Upper lobe of right lung (tissue), 1 donor: ENCODE results near the gene BACH2. TPM values are rescaled to one million over a fixed set of nuclear protein-coding genes. Genes with fewer than 3 reads are reported as not detected.
A peak's percentile ranks its signal among the peaks of the same experiment; 100 is the strongest.

Experiments used
- ATAC-seq: fragments of 200-7000 bp; cut with Tn5 transposase; one replicate; pipeline ENCODE4 v1.9.1; 2020; ENCODE audit warnings: mild to moderate bottlenecking, moderate library complexity
- DNase-seq: peaks from one replicate; pipeline ENCODE4 v3.0.0-alpha.2; 2020
- H3K27ac ChIP-seq: fragments of 200-600 bp; one replicate; pipeline ENCODE4 v1.8.0; 2022
- H3K27me3 ChIP-seq: fragments of 200-600 bp; one replicate; pipeline ENCODE4 v1.8.0; 2022; ENCODE audit warnings: mild to moderate bottlenecking
- H3K36me3 ChIP-seq: fragments of 200-600 bp; one replicate; pipeline ENCODE4 v1.8.0; 2022
- H3K4me1 ChIP-seq: fragments of 200-600 bp; one replicate; pipeline ENCODE4 v1.8.0; 2022
- H3K4me3 ChIP-seq: fragments of 200-600 bp; one replicate; pipeline ENCODE4 v1.8.0; 2022; ENCODE audit warnings: mild to moderate bottlenecking
- H3K9me3 ChIP-seq: fragments of 200-600 bp; one replicate; pipeline ENCODE4 v1.8.0; 2022
- intact Hi-C: fragments of 100-400 bp; cut with DNase I; formaldehyde crosslinking; loops from one replicate; pipeline ENCODE4 v1.11.0; 2022
- total RNA-seq: library from RNA; stranded (reverse); fragmentation: NEBNext Ultra II Directional; extraction: Animal tissue kit (Norgen Biotek cat#: 25700); gene quantifications from one replicate; pipeline ENCODE4 v1.2.1, GENCODE V29; 2021
- TF ChIP-seq, protein P1 (sequence below): fragments of 200-600 bp; IDR thresholded peaks from one replicate; pipeline ENCODE4 v1.8.0; 2022; ENCODE audit warnings: antibody characterized with exemption
- donor health status: DM: no; HTN: yes; CAD: no; lungs with severe emphysema.

Gene BACH2
- total RNA-seq, 1 donor from 2014 or later: 4.9 TPM

DNA sequence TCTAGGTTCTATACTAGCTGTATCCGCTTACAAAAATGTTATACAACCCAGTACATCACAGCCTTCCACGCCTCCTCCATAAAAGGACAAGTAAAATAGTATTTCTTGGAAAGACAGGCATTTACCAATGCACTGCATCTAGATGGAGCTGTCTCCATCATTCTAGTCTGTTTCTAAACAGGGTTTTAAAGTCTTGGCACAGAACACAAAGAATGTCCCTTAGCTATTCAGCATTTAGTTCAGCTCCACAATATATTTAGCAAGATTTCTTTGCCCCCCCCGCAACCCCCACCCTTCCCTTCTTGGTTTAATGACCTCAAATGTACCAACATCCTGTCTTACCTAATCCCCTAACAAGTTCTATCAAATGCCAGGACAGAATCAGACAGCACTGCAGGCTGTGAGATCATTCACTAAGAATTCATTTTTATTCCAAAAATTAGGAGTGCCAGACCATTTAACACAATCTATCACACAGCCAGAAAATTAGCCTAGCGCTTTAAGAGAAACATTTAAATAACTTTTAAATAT lies 198.6 kb downstream of the BACH2 start:
- Histone ChIP-seq H3K9me3 (no peaks in the 10 kb centered on the region), H3K27ac (peak overlapping the region; percentile 61), H3K4me3 (no peak overlapping the region), H3K36me3 (no peaks in the 10 kb centered on the region), H3K4me1 (peaks cover 8% of the 10 kb centered on the region), H3K27me3 (no peaks in the 10 kb centered on the region)
- DNase-seq (no peak), ATAC-seq (peak; percentile 79)
- intact Hi-C loops: loop anchor here (10.0 kb wide), 1 partner anchor 123 kb away; no protein-coding TSS in a partner anchor
- TF ChIP-seq, protein P1, sequence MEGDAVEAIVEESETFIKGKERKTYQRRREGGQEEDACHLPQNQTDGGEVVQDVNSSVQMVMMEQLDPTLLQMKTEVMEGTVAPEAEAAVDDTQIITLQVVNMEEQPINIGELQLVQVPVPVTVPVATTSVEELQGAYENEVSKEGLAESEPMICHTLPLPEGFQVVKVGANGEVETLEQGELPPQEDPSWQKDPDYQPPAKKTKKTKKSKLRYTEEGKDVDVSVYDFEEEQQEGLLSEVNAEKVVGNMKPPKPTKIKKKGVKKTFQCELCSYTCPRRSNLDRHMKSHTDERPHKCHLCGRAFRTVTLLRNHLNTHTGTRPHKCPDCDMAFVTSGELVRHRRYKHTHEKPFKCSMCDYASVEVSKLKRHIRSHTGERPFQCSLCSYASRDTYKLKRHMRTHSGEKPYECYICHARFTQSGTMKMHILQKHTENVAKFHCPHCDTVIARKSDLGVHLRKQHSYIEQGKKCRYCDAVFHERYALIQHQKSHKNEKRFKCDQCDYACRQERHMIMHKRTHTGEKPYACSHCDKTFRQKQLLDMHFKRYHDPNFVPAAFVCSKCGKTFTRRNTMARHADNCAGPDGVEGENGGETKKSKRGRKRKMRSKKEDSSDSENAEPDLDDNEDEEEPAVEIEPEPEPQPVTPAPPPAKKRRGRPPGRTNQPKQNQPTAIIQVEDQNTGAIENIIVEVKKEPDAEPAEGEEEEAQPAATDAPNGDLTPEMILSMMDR: peak; percentile 46

DNA sequence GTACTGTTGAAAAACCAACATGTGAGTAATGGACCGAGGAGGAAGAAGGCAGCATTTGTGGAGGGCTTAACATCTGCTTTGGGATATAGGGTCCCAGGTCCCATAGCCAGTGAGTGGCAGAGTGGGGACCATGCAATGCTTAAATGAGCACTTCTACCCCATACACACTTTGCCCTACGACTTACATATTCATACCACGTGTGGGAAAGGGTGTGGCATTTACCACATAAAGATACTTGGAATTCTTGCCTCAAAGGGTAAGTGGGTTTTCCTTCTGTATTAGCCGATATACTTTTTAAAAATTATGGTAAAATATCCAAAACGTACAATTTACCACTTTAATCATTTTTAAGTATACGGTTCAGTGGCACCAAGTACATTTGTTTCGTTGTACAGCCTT lies 199.3 kb downstream of the BACH2 start:
- peaks cover 8% of the 10 kb centered on the region for H3K4me1 ChIP-seq
- TF ChIP-seq, protein P1: no peak
- H3K36me3 ChIP-seq: no peaks in the 10 kb centered on the region
- no peak for ATAC-seq
- no peak for DNase-seq
- intact Hi-C loops: loop anchor here (10.0 kb wide), 1 partner anchor 123 kb away; no protein-coding TSS in a partner anchor
- no peaks in the 10 kb centered on the region for H3K27me3 ChIP-seq
- H3K4me3 ChIP-seq: no peak overlapping the region
- H3K9me3 ChIP-seq: no peaks in the 10 kb centered on the region
- peak overlapping the region; percentile 48 for H3K27ac ChIP-seq

DNA sequence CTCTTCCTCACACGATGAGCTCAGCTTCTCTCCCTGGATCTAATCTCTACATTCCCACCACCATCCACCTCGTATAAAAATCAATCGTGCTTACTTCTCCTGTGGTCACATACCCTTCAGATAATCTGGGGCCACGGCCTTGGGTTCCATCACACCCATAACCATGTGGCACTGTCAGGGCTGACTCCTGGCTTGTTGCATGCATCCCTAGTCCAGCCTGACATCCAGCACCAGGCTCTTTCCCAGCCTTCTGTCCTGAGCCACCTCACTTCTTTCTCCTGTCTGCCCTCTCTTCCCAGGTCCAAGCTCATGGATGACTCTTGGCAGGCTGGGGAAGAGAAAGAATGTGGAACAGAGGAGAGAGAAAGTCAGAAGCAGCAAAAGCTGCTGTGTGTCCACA lies 199.8 kb downstream of the BACH2 start:
- no peak overlapping the region for H3K27ac ChIP-seq

DNA sequence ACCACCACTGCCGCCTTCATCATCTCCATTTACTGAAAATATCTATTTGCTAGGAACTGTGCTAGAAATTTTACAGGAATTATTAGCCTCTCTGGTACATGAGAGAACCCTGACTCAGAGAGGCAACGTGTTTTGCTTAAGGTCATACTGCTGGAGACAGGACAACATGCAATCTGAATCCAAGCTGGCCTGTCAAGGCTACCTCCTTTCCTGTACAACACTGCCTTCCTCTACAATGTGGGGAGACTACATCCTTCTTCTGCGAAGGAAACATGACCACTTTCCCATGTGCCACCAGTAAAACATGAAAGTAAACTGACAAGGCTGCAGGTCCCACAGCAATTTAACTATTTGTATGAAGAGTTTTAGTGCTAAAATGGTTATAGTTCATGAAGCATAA lies 200.9 kb downstream of the BACH2 start:
- H3K27me3 ChIP-seq: no peaks in the 10 kb centered on the region
- H3K27ac ChIP-seq: no peak overlapping the region
- H3K4me1 ChIP-seq: peaks cover 8% of the 10 kb centered on the region
- ATAC-seq (no peak), DNase-seq (no peak)
- TF ChIP-seq, protein P1: no peak
- intact Hi-C loops: loop anchor here (10.0 kb wide), 1 partner anchor 121 kb away; no protein-coding TSS in a partner anchor
- H3K36me3 ChIP-seq: no peaks in the 10 kb centered on the region
- no peak overlapping the region for H3K4me3 ChIP-seq
- H3K9me3 ChIP-seq: no peaks in the 10 kb centered on the region

More for the DNA sequence above, 199.8 kb downstream of the BACH2 start:
- Histone ChIP-seq H3K27me3 (no peaks in the 10 kb centered on the region), H3K4me1 (peaks cover 8% of the 10 kb centered on the region), H3K4me3 (no peak overlapping the region), H3K36me3 (no peaks in the 10 kb centered on the region), H3K9me3 (no peaks in the 10 kb centered on the region)
- DNase-seq (no peak), ATAC-seq (no peak)
- intact Hi-C loops: loop anchor here (10.0 kb wide), 1 partner anchor 122 kb away; no protein-coding TSS in a partner anchor
- TF ChIP-seq, protein P1: no peak

DNA sequence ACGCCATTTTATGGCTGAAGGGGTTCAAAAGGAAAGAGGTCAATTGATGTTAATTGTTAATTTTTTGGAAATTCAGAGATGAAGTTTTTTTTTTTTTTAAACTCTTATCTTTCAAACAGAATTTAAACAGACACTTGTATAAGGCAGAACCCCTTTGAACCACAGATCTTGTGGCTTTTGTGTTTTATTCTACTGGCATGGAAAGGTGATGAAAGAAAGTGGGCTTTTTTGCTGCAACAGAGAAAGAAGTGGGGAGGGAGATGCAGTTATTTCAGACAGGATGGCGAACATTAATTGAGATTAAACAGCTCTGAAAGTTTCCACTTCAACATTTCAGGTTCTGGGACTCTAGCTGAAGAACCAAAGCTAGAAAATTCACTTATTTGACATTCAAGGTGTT lies 201.5 kb downstream of the BACH2 start:
- no peaks in the 10 kb centered on the region for H3K27me3 ChIP-seq
- H3K9me3 ChIP-seq: no peaks in the 10 kb centered on the region
- ATAC-seq (no peak), DNase-seq (no peak)
- no peaks in the 10 kb centered on the region for H3K36me3 ChIP-seq
- no peak overlapping the region for H3K4me3 ChIP-seq
- H3K27ac ChIP-seq: no peak overlapping the region
- intact Hi-C loops: loop anchor here (10.0 kb wide), 1 partner anchor 120 kb away; no protein-coding TSS in a partner anchor
- peaks cover 8% of the 10 kb centered on the region for H3K4me1 ChIP-seq
- TF ChIP-seq, protein P1: no peak
